Neural progenitor cell (in vitro differentiated cells): ENCODE results near the gene CAP2.

Experiments
- EZH2 ChIP-seq: fragments of 200-600 bp; sonication (generic); IDR thresholded peaks from 2 replicates; pipeline ENCODE4 v1.6.1; 2017; ENCODE audit warnings: antibody characterized with exemption, mild to moderate bottlenecking, moderate library complexity
- TF ChIP-seq, protein P1 (sequence below): fragments of 200-600 bp; sonication (generic); IDR thresholded peaks from 2 replicates; pipeline ENCODE4 v1.5.1; 2017; ENCODE audit warnings: antibody characterized with exemption, mild to moderate bottlenecking

DNA sequence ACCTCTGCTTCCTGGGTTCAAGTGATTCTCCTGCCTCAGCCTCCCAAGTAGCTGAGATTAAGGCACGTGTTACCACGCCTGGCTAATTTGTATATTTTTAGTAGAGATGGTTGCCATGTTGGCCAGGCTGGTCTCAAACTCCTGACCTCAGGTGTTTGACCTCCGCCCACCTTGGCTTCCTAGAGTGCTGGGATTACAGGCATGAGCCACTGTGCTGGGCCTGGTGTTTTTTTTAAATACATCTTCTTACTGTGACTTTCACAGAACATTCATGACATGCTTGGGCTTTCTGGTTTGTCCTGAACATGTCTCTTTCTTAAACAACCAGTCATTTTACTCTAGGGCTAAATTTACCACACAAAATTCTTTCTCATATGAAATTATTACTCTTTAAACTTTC lies 172.0 kb downstream of the CAP2 start:
- TF ChIP-seq, protein P1, sequence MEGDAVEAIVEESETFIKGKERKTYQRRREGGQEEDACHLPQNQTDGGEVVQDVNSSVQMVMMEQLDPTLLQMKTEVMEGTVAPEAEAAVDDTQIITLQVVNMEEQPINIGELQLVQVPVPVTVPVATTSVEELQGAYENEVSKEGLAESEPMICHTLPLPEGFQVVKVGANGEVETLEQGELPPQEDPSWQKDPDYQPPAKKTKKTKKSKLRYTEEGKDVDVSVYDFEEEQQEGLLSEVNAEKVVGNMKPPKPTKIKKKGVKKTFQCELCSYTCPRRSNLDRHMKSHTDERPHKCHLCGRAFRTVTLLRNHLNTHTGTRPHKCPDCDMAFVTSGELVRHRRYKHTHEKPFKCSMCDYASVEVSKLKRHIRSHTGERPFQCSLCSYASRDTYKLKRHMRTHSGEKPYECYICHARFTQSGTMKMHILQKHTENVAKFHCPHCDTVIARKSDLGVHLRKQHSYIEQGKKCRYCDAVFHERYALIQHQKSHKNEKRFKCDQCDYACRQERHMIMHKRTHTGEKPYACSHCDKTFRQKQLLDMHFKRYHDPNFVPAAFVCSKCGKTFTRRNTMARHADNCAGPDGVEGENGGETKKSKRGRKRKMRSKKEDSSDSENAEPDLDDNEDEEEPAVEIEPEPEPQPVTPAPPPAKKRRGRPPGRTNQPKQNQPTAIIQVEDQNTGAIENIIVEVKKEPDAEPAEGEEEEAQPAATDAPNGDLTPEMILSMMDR = no peak
- no peak for TF ChIP-seq EZH2
